SHP77 (cell line): ENCODE results near the gene ZCCHC24.

Experiments used
- DNase-seq, 2 experiments: peaks; one replicate each; lab custom pipeline; 2025; lab: John Stamatoyannopoulos, UW

ZCCHC24 gene

GRCh38 chr10:79383974-79384606 is 61.3 kb downstream of the ZCCHC24 start:
- DNase-seq, result no peak

- DNase-seq, result no peak
These were observed 62.9 kb downstream of the ZCCHC24 start for GRCh38 chr10:79382491-79382941.

- DNase-seq, result no peak
These were observed 63.6 kb downstream of the ZCCHC24 start for GRCh38 chr10:79381804-79382221.

- DNase-seq, result no peak
These were observed 64.3 kb downstream of the ZCCHC24 start for GRCh38 chr10:79380946-79381721.

GRCh38 chr10:79380125-79380945 is 65.1 kb downstream of the ZCCHC24 start:
- peak in 1 of 2 experiments; percentile 15 for DNase-seq

- DNase-seq, result no peak
These were observed 65.8 kb downstream of the ZCCHC24 start for GRCh38 chr10:79379512-79380124.

- DNase-seq, result no peak
These were observed 66.5 kb downstream of the ZCCHC24 start for GRCh38 chr10:79378647-79379511.

- no peak for DNase-seq
These were observed 67.1 kb downstream of the ZCCHC24 start for GRCh38 chr10:79378383-79378646.

GRCh38 chr10:79377557-79378382 is 67.7 kb downstream of the ZCCHC24 start:
- DNase-seq, result no peak

GRCh38 chr10:79376751-79377556 is 68.5 kb downstream of the ZCCHC24 start:
- DNase-seq, result no peak

GRCh38 chr10:79376078-79376628 is 69.3 kb downstream of the ZCCHC24 start:
- no peak for DNase-seq

GRCh38 chr10:79375321-79376077 is 69.9 kb downstream of the ZCCHC24 start:
- DNase-seq, result no peak

GRCh38 chr10:79374312-79375191 is 70.9 kb downstream of the ZCCHC24 start:
- peak in 1 of 2 experiments; percentile 9 for DNase-seq

- no peak for DNase-seq
These were observed 72.6 kb downstream of the ZCCHC24 start for GRCh38 chr10:79372871-79373270.

- DNase-seq, result no peak
These were observed 77.8 kb downstream of the ZCCHC24 start for GRCh38 chr10:79367426-79368189.

- DNase-seq, result no peak
These were observed 83.6 kb downstream of the ZCCHC24 start for GRCh38 chr10:79361726-79362397.
